A549 (cell line): ENCODE data around the gene SSR3. TPM values are rescaled to one million over a fixed set of nuclear protein-coding genes. Genes with fewer than 3 reads are reported as not detected.
A peak's percentile ranks its signal among the peaks of the same experiment; 100 is the strongest.

ENCODE experiments used
- ATAC-seq, 2 experiments: fragments of 200-7000 bp in 1 of 2; fragments of >200 bp in 1 of 2; cut with Nextera tagmentation in 1 of 2; cut with Tn5 transposase in 1 of 2; 3 replicates each; pipeline versions ENCODE4 v1.8.0 to v1.9.1; 2018 to 2020; ENCODE audit warnings: mild to moderate bottlenecking in 1 of 2, moderate library complexity in 1 of 2
- CTCF ChIA-PET: fragments of 300-600 bp; sonication (Branson Sonifier 250); formaldehyde crosslinking; extraction: SDS; loops from one replicate; lab custom pipeline; 2021; ENCODE audit warnings: antibody characterized with exemption, inconsistent platforms; lab: Yijun Ruan, JAX
- POLR2A ChIA-PET: fragments of 350-600 bp; formaldehyde crosslinking; extraction: SDS; loops from one replicate; lab custom pipeline; 2021; ENCODE audit warnings: antibody characterized with exemption, inconsistent platforms; lab: Yijun Ruan, JAX
- DNase-seq, 2 experiments: peaks; one replicate each; pipeline versions ENCODE4 v3.0.0 to v3.0.0-alpha.2; 2011 to 2016; ENCODE audit warnings: low read depth in 1 of 2, low spot score in 1 of 2
- FAIRE-seq: peaks from 2 replicates; lab custom pipeline; 2011; peaks lifted over from hg19 to GRCh38; lab: Jason Lieb, UNC
- H3K27ac ChIP-seq, 2 experiments: fragments of >200 bp; sonication (Bioruptor Twin); formaldehyde crosslinking; 3 replicates each; pipeline ENCODE4 v1.5.1; 2016 to 2017
- H3K4me1 ChIP-seq: fragments of >200 bp; sonication (Bioruptor Twin); formaldehyde crosslinking; 3 replicates; pipeline ENCODE4 v1.6.1; 2016
- H3K4me2 ChIP-seq: fragments of >200 bp; sonication (Bioruptor Twin); formaldehyde crosslinking; 3 replicates; pipeline ENCODE4 v1.6.1; 2016
- H3K4me3 ChIP-seq: fragments of >200 bp; sonication (Bioruptor Twin); formaldehyde crosslinking; 3 replicates; pipeline ENCODE4 v1.5.1; 2016
- H3K9me3 ChIP-seq: fragments of >200 bp; sonication (Bioruptor Twin); formaldehyde crosslinking; 3 replicates; pipeline ENCODE4 v1.6.1; 2016
- ATOH8 ChIP-seq: fragments of 250-450 bp; sonication (Bioruptor Pico); IDR thresholded peaks from 2 replicates; pipeline ENCODE4 v1.5.0; 2020; ENCODE audit warnings: low read depth, mild to moderate bottlenecking, moderate library complexity
- BCL3 ChIP-seq: fragments of >200 bp; sonication (Bioruptor Twin); formaldehyde crosslinking; IDR thresholded peaks from 3 replicates; pipeline ENCODE4 v1.6.1; 2016
- CTCF ChIP-seq: fragments of >200 bp; sonication (Bioruptor Twin); formaldehyde crosslinking; IDR thresholded peaks from 3 replicates; pipeline ENCODE4 v1.5.1; 2016
- E2F6 ChIP-seq: IDR thresholded peaks from 2 replicates; pipeline ENCODE4 v1.6.1; 2012; ENCODE audit warnings: low read depth, borderline replicate concordance
- FOSL2 ChIP-seq, 2 experiments: fragments of 450-650 bp in 1 of 2; fragments of >200 bp in 1 of 2; sonication (Bioruptor Twin) in 1 of 2; formaldehyde crosslinking; IDR thresholded peaks; 2 replicates each; pipeline versions ENCODE4 v1.5.0 to v1.6.1; 2016 to 2020; ENCODE audit warnings: mild to moderate bottlenecking in 1 of 2, moderate library complexity in 1 of 2
- FOXS1 ChIP-seq: fragments of 250-450 bp; sonication (Bioruptor Pico); IDR thresholded peaks from 2 replicates; pipeline ENCODE4 v1.5.0; 2020; ENCODE audit warnings: mild to moderate bottlenecking, moderate library complexity
- GATA3 ChIP-seq: IDR thresholded peaks from 2 replicates; pipeline ENCODE4 v1.6.1; 2012; ENCODE audit warnings: borderline replicate concordance
- HEYL ChIP-seq: fragments of 250-450 bp; sonication (Bioruptor Pico); IDR thresholded peaks from 2 replicates; pipeline ENCODE4 v1.8.0; 2021; ENCODE audit warnings: mild to moderate bottlenecking, moderate library complexity
- HOXA7 ChIP-seq: fragments of 250-450 bp; sonication (Bioruptor Pico); IDR thresholded peaks from 2 replicates; pipeline ENCODE4 v1.5.0; 2020; ENCODE audit warnings: mild to moderate bottlenecking, moderate library complexity
- JUNB ChIP-seq: fragments of >200 bp; sonication (Bioruptor Twin); formaldehyde crosslinking; IDR thresholded peaks from 2 replicates; pipeline ENCODE4 v1.6.1; 2016
- MAX ChIP-seq: IDR thresholded peaks from 2 replicates; pipeline ENCODE4 v1.6.1; 2012
- MYC ChIP-seq: IDR thresholded peaks from 2 replicates; pipeline ENCODE4 v1.6.1; 2012; ENCODE audit warnings: mild to moderate bottlenecking, inconsistent platforms, low read length, improper control_type of control experiment, borderline replicate concordance
- POLR2A ChIP-seq: IDR thresholded peaks from 2 replicates; pipeline ENCODE4 v1.6.1; 2012; ENCODE audit warnings: mild to moderate bottlenecking, low read length
- SREBF2 ChIP-seq: fragments of 450-650 bp; IDR thresholded peaks from 2 replicates; pipeline ENCODE4 v1.6.1; 2014; ENCODE audit warnings: mild to moderate bottlenecking, moderate library complexity
- TFCP2L1 ChIP-seq: fragments of 250-450 bp; sonication (Bioruptor Pico); IDR thresholded peaks from 2 replicates; pipeline ENCODE4 v1.5.0; 2021; ENCODE audit warnings: mild to moderate bottlenecking
- ZNF302 ChIP-seq: fragments of 250-450 bp; sonication (Bioruptor Pico); IDR thresholded peaks from 2 replicates; pipeline ENCODE4 v1.9.0; 2021; ENCODE audit warnings: inconsistent platforms, mild to moderate bottlenecking, moderate library complexity
- WGBS: methylation state at CpG from one replicate; pipeline ENCODE4 v1.1.6; 2017; ENCODE audit errors: missing lambda C conversion rate; 5-methylcytosine and 5-hydroxymethylcytosine counted together
- polyA plus RNA-seq, 4 experiments: library from polyadenylated mRNA; depleted of rRNA in 3 of 4; stranded (reverse); fragments of >200 nt; fragmentation: RNase III in 1 of 4; extraction: RNeasy Plus Mini Kit Qiagen cat#74134 plus additional on column Dnase treatment in 1 of 4; gene quantifications; 2 replicates in 3 of 4; 3 replicates in 1 of 4; pipeline ENCODE4 v1.2.3, GENCODE V29; 2011 to 2017

The SSR3 gene
- polyA plus RNA-seq, 2 of the 4 experiments (the other 2 are of a cell fraction), result 154 to 187 TPM

GRCh38 chr3:156552973-156553372, 1.9 kb downstream of the SSR3 start:
- no peak for ATAC-seq
- H3K27ac ChIP-seq, result no peak overlapping the region
- peak overlapping the region; percentile 61; the same call in 2 of the 3 replicates for H3K4me3 ChIP-seq
- peaks cover 16% of the 10 kb centered on the region; the same call in 2 of the 3 replicates for H3K4me1 ChIP-seq
- peak overlapping the region; percentile 86 for H3K4me2 ChIP-seq
- TF ChIP-seq HEYL (CRISPR knock-in tag), result no peak
- TF ChIP-seq FOSL2 (IDR thresholded peaks at IDR 0.05), result no peak
- TF ChIP-seq FOSL2 (CRISPR knock-in tag; IDR thresholded peaks at IDR 0.05), result no peak
- no peak for DNase-seq
- 87% methylated on average over 2 of the region's 2 CpGs for WGBS
- POLR2A ChIA-PET, result no interaction called here
- no peak for FAIRE-seq
- H3K9me3 ChIP-seq, result no peaks in the 10 kb centered on the region
- CTCF ChIA-PET, result interaction anchor here (1.5 to 4.1 kb wide), 4 partner anchors 10 to 585 kb away, joined by 4 to 25 read pairs (median 16); partner anchors contain the start of gene TIPARP

GRCh38 chr3:156551746-156552145, 3.2 kb downstream of the SSR3 start:
- no peak overlapping the region for H3K4me3 ChIP-seq
- H3K4me2 ChIP-seq, result no peak overlapping the region
- TF ChIP-seq ZNF302 (CRISPR knock-in tag) (no peak), CTCF (no peak), HOXA7 (CRISPR knock-in tag) (no peak)
- FAIRE-seq, result no peak
- ChIA-PET CTCF (no interaction called here), POLR2A (no interaction called here)
- no peaks in the 10 kb centered on the region for H3K9me3 ChIP-seq
- 94% methylated on average over 4 of the region's 4 CpGs for WGBS
- peaks cover 16% of the 10 kb centered on the region; the same call in 2 of the 3 replicates for H3K4me1 ChIP-seq
- H3K27ac ChIP-seq, result no peak overlapping the region
- DNase-seq, result no peak
- no peak for ATAC-seq

- DNase-seq (no peak), FAIRE-seq (no peak), ATAC-seq (no peak)
- Histone ChIP-seq H3K4me3 (no peak overlapping the region), H3K4me2 (no peak overlapping the region), H3K9me3 (no peaks in the 10 kb centered on the region), H3K27ac (no peak overlapping the region), H3K4me1 (peaks cover 16% of the 10 kb centered on the region; the same call in 2 of the 3 replicates)
- TF ChIP-seq MAX (no peak), FOXS1 (CRISPR knock-in tag) (no peak), ATOH8 (CRISPR knock-in tag) (no peak), TFCP2L1 (CRISPR knock-in tag) (no peak), SREBF2 (no peak), E2F6 (no peak), GATA3 (no peak), MYC (no peak), HOXA7 (CRISPR knock-in tag) (no peak), POLR2A (no peak), BCL3 (no peak), JUNB (no peak)
- ChIA-PET POLR2A (no interaction called here), CTCF (no interaction called here)
- 74% methylated on average over 4 of the region's 4 CpGs for WGBS
These were observed 3.7 kb downstream of the SSR3 start for GRCh38 chr3:156551261-156551660.
